ENCODE measurements around the gene CORIN.

GRCh38 chr4:47827343-47828047 lies 10.4 kb downstream of the CORIN start:
- TF ChIP-seq POLR2A (IDR thresholded peaks at IDR 0.05): no peak
- TF ChIP-seq CTCF (IDR thresholded peaks at IDR 0.05): no peak

All from upper lobe of left lung (tissue), 4 donors.